ENCODE measurements around the gene CEMIP2.

GRCh38 chr9:71646131-71646530 lies 122.2 kb downstream of the CEMIP2 start:
- no peak for TF ChIP-seq POLR2A (IDR thresholded peaks at IDR 0.05)
- TF ChIP-seq, protein P1, sequence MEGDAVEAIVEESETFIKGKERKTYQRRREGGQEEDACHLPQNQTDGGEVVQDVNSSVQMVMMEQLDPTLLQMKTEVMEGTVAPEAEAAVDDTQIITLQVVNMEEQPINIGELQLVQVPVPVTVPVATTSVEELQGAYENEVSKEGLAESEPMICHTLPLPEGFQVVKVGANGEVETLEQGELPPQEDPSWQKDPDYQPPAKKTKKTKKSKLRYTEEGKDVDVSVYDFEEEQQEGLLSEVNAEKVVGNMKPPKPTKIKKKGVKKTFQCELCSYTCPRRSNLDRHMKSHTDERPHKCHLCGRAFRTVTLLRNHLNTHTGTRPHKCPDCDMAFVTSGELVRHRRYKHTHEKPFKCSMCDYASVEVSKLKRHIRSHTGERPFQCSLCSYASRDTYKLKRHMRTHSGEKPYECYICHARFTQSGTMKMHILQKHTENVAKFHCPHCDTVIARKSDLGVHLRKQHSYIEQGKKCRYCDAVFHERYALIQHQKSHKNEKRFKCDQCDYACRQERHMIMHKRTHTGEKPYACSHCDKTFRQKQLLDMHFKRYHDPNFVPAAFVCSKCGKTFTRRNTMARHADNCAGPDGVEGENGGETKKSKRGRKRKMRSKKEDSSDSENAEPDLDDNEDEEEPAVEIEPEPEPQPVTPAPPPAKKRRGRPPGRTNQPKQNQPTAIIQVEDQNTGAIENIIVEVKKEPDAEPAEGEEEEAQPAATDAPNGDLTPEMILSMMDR (IDR thresholded peaks at IDR 0.05), result no peak
